HepG2 (cell line): ENCODE data around the gene C16orf89. TPM values are rescaled to one million over a fixed set of nuclear protein-coding genes. Genes with fewer than 3 reads are reported as not detected.

Experiments used
- ATF1 ChIP-seq: IDR thresholded peaks from 2 replicates; pipeline ENCODE4 v1.6.1; 2016; ENCODE audit warnings: mild to moderate bottlenecking, control low read depth
- CBFB ChIP-seq: sonication (generic); formaldehyde crosslinking; IDR thresholded peaks from 2 replicates; pipeline ENCODE4 v1.4.0; 2020; ENCODE audit warnings: missing genetic modification reagents
- FLYWCH1 ChIP-seq: sonication (generic); formaldehyde crosslinking; IDR thresholded peaks from 2 replicates; pipeline ENCODE4 v1.8.1; 2023; ENCODE audit warnings: mild to moderate bottlenecking, missing genetic modification reagents
- HNF4A ChIP-seq: sonication (generic); formaldehyde crosslinking; IDR thresholded peaks from 2 replicates; pipeline ENCODE4 v1.4.0; 2020; ENCODE audit warnings: missing genetic modification reagents
- JUND ChIP-seq: sonication (generic); formaldehyde crosslinking; IDR thresholded peaks from 2 replicates; pipeline ENCODE4 v1.8.0; 2022; ENCODE audit warnings: mild to moderate bottlenecking, missing genetic modification reagents
- KDM2A ChIP-seq: sonication (generic); formaldehyde crosslinking; IDR thresholded peaks from 2 replicates; pipeline ENCODE4 v1.4.0; 2020; ENCODE audit warnings: low read depth, missing genetic modification reagents, borderline replicate concordance
- MBD4 ChIP-seq: IDR thresholded peaks from 2 replicates; pipeline ENCODE4 v1.6.1; 2012; ENCODE audit warnings: low read length, inconsistent platforms, borderline replicate concordance
- NCOA5 ChIP-seq: sonication (generic); formaldehyde crosslinking; IDR thresholded peaks from 2 replicates; pipeline ENCODE4 v1.4.0; 2020; ENCODE audit warnings: missing genetic modification reagents
- PLRG1 ChIP-seq: fragments of 450-650 bp; conservative IDR thresholded peaks from 2 replicates; pipeline ENCODE4 v1.6.1; 2016
- SP1 ChIP-seq, 2 experiments: fragments of 450-650 bp in 1 of 2; sonication (generic) in 1 of 2; formaldehyde crosslinking in 1 of 2; IDR thresholded peaks; 2 replicates each; pipeline versions ENCODE4 v1.4.0 to v1.6.1; 2016 to 2020; ENCODE audit warnings: missing genetic modification reagents in 1 of 2
- TRIM24 ChIP-seq: sonication (generic); formaldehyde crosslinking; IDR thresholded peaks from 2 replicates; pipeline ENCODE4 v1.8.0; 2022; ENCODE audit warnings: mild to moderate bottlenecking, missing genetic modification reagents
- ZBTB20 ChIP-seq: sonication (generic); formaldehyde crosslinking; IDR thresholded peaks from 2 replicates; pipeline ENCODE4 v1.8.1; 2023; ENCODE audit warnings: missing genetic modification reagents, low read depth, mild to moderate bottlenecking, borderline replicate concordance
- ZBTB39 ChIP-seq: sonication (generic); formaldehyde crosslinking; IDR thresholded peaks from 2 replicates; pipeline ENCODE4 v1.5.0; 2020; ENCODE audit warnings: missing genetic modification reagents
- ZNF670 ChIP-seq: sonication (generic); formaldehyde crosslinking; IDR thresholded peaks from 2 replicates; pipeline ENCODE4 v1.8.0; 2022; ENCODE audit warnings: mild to moderate bottlenecking, missing genetic modification reagents, borderline replicate concordance
- ZNF703 ChIP-seq: sonication (generic); formaldehyde crosslinking; IDR thresholded peaks from 2 replicates; pipeline ENCODE4 v1.5.1; 2020; ENCODE audit warnings: missing genetic modification reagents, mild to moderate bottlenecking, moderate library complexity, borderline replicate concordance
- ZNF720 ChIP-seq: sonication (generic); formaldehyde crosslinking; IDR thresholded peaks from 2 replicates; pipeline ENCODE4 v1.4.0; 2020; ENCODE audit warnings: missing genetic modification reagents
- ZNF768 ChIP-seq: sonication (generic); formaldehyde crosslinking; IDR thresholded peaks from 2 replicates; pipeline ENCODE4 v1.4.0; 2020; ENCODE audit warnings: missing genetic modification reagents
- polyA plus RNA-seq, 8 experiments: library from polyadenylated mRNA; depleted of rRNA in 3 of 8; stranded (reverse) in 7 of 8; unstranded in 1 of 8; fragments of >200 nt; fragmentation: Illumina TruSeq in 4 of 8; extraction: Trizol in 4 of 8; gene quantifications; 2 replicates each; pipeline versions ENCODE4 v1.2.1 to v1.2.3, GENCODE V29; 2011 to 2016; ENCODE audit warnings: low read depth in 4 of 8, missing spikeins in 1 of 8, mixed read lengths in 1 of 8; ENCODE audit not compliant: insufficient read depth in 1 of 8
- total RNA-seq, 5 experiments: library from RNA; depleted of rRNA; stranded (reverse); fragments of >200 nt; fragmentation: Illumina TruSeq; extraction: Trizol; gene quantifications; 2 replicates each; pipeline ENCODE4 v1.2.3, GENCODE V29; 2016; ENCODE audit warnings: low read depth in 1 of 5
- TF ChIP-seq, protein P1 (sequence below): sonication (generic); formaldehyde crosslinking; IDR thresholded peaks from 2 replicates; pipeline ENCODE4 v1.4.0; 2020; ENCODE audit warnings: mild to moderate bottlenecking, missing genetic modification reagents, borderline replicate concordance
- TF ChIP-seq, protein P2 (sequence below): sonication (generic); formaldehyde crosslinking; IDR thresholded peaks from 2 replicates; pipeline ENCODE4 v1.8.0; 2022; ENCODE audit warnings: mild to moderate bottlenecking, missing genetic modification reagents, moderate library complexity
- TF ChIP-seq, protein P3 (sequence below): sonication (generic); formaldehyde crosslinking; IDR thresholded peaks from 2 replicates; pipeline ENCODE4 v1.4.0; 2020; ENCODE audit warnings: missing genetic modification reagents

C16orf89 gene
- total and polyA plus RNA-seq, 2 of the 13 experiments (the other 11 are each of a cell fraction or from before 2014, with no cell fraction given), result 1.9 to 3.4 TPM

- TF ChIP-seq, protein P1, sequence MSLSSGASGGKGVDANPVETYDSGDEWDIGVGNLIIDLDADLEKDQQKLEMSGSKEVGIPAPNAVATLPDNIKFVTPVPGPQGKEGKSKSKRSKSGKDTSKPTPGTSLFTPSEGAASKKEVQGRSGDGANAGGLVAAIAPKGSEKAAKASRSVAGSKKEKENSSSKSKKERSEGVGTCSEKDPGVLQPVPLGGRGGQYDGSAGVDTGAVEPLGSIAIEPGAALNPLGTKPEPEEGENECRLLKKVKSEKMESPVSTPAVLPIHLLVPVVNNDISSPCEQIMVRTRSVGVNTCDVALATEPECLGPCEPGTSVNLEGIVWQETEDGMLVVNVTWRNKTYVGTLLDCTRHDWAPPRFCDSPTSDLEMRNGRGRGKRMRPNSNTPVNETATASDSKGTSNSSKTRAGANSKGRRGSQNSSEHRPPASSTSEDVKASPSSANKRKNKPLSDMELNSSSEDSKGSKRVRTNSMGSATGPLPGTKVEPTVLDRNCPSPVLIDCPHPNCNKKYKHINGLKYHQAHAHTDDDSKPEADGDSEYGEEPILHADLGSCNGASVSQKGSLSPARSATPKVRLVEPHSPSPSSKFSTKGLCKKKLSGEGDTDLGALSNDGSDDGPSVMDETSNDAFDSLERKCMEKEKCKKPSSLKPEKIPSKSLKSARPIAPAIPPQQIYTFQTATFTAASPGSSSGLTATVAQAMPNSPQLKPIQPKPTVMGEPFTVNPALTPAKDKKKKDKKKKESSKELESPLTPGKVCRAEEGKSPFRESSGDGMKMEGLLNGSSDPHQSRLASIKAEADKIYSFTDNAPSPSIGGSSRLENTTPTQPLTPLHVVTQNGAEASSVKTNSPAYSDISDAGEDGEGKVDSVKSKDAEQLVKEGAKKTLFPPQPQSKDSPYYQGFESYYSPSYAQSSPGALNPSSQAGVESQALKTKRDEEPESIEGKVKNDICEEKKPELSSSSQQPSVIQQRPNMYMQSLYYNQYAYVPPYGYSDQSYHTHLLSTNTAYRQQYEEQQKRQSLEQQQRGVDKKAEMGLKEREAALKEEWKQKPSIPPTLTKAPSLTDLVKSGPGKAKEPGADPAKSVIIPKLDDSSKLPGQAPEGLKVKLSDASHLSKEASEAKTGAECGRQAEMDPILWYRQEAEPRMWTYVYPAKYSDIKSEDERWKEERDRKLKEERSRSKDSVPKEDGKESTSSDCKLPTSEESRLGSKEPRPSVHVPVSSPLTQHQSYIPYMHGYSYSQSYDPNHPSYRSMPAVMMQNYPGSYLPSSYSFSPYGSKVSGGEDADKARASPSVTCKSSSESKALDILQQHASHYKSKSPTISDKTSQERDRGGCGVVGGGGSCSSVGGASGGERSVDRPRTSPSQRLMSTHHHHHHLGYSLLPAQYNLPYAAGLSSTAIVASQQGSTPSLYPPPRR, result no peak
- peak; percentile 61; the same call in 1 of the 2 replicates for TF ChIP-seq ZNF670 (CRISPR knock-in tag)
- TF ChIP-seq ZNF703 (CRISPR knock-in tag), result peak; percentile 48; the same call in 1 of the 2 replicates
- peak; percentile 22; the same call in 1 of the 2 replicates for TF ChIP-seq HNF4A
- peak; percentile 90 for TF ChIP-seq ZNF768 (CRISPR knock-in tag)
- TF ChIP-seq, protein P2, sequence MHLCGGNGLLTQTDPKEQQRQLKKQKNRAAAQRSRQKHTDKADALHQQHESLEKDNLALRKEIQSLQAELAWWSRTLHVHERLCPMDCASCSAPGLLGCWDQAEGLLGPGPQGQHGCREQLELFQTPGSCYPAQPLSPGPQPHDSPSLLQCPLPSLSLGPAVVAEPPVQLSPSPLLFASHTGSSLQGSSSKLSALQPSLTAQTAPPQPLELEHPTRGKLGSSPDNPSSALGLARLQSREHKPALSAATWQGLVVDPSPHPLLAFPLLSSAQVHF (CRISPR knock-in tag), result no peak
- peak; percentile 96 for TF ChIP-seq CBFB (CRISPR knock-in tag)
- peak; percentile 67 for TF ChIP-seq JUND (CRISPR knock-in tag)
- TF ChIP-seq PLRG1, result no peak
- peak; percentile 92 for TF ChIP-seq ZBTB20 (CRISPR knock-in tag)
- no peak for TF ChIP-seq TRIM24 (CRISPR knock-in tag)
- TF ChIP-seq MBD4, result no peak
- peak; percentile 98 for TF ChIP-seq KDM2A (CRISPR knock-in tag)
- TF ChIP-seq ATF1, result no peak; the same call in 1 of the 2 replicates
- TF ChIP-seq, protein P3, sequence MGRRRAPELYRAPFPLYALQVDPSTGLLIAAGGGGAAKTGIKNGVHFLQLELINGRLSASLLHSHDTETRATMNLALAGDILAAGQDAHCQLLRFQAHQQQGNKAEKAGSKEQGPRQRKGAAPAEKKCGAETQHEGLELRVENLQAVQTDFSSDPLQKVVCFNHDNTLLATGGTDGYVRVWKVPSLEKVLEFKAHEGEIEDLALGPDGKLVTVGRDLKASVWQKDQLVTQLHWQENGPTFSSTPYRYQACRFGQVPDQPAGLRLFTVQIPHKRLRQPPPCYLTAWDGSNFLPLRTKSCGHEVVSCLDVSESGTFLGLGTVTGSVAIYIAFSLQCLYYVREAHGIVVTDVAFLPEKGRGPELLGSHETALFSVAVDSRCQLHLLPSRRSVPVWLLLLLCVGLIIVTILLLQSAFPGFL, result no peak
- peak; percentile 87 for TF ChIP-seq FLYWCH1
- TF ChIP-seq NCOA5 (CRISPR knock-in tag), result no peak
- TF ChIP-seq ZNF720 (CRISPR knock-in tag), result peak; percentile 86; the same call in 1 of the 2 replicates
- TF ChIP-seq SP1 (IDR thresholded peaks at IDR 0.05), result no peak
- peak; percentile 26; the same call in 1 of the 2 replicates for TF ChIP-seq SP1 (CRISPR knock-in tag; IDR thresholded peaks at IDR 0.05)
- TF ChIP-seq ZBTB39 (CRISPR knock-in tag), result peak; percentile 25; the same call in 1 of the 2 replicates
Measured at GRCh38 chr16:5071681-5072333, 6.1 kb upstream of the C16orf89 start, which contains the start of gene ALG1 (continued).
